Memory B cell (primary cell): ENCODE data around the gene CCDC122.

Experiments
- ATAC-seq: fragments of 150-1000 bp; cut with Tn5 transposase; 2 replicates; pipeline ENCODE4 v1.10.0; 2021; ENCODE audit warnings: low read depth, mild to moderate bottlenecking, moderate library complexity
- DNase-seq, 2 donors: peaks; one replicate each; pipeline ENCODE4 v3.0.0; 2022; ENCODE audit warnings: low spot score in 2 of 2
- H3K27ac Mint-ChIP-seq: one replicate; pipeline ENCODE4 v1.8.0; 2022; ENCODE audit warnings: mild to moderate bottlenecking, moderate library complexity, mixed read lengths
- H3K27me3 Mint-ChIP-seq: one replicate; pipeline ENCODE4 v1.8.0; 2022; ENCODE audit warnings: mixed read lengths
- H3K36me3 Mint-ChIP-seq: one replicate; pipeline ENCODE4 v1.8.0; 2022; ENCODE audit warnings: mild to moderate bottlenecking, mixed read lengths
- H3K4me1 Mint-ChIP-seq: one replicate; pipeline ENCODE4 v1.8.0; 2022; ENCODE audit warnings: mixed read lengths
- H3K4me3 Mint-ChIP-seq: one replicate; pipeline ENCODE4 v1.8.0; 2022; ENCODE audit warnings: mild to moderate bottlenecking, moderate library complexity, mixed read lengths
- H3K9me3 Mint-ChIP-seq: one replicate; pipeline ENCODE4 v1.8.0; 2022; ENCODE audit warnings: mixed read lengths

CCDC122 gene

DNA sequence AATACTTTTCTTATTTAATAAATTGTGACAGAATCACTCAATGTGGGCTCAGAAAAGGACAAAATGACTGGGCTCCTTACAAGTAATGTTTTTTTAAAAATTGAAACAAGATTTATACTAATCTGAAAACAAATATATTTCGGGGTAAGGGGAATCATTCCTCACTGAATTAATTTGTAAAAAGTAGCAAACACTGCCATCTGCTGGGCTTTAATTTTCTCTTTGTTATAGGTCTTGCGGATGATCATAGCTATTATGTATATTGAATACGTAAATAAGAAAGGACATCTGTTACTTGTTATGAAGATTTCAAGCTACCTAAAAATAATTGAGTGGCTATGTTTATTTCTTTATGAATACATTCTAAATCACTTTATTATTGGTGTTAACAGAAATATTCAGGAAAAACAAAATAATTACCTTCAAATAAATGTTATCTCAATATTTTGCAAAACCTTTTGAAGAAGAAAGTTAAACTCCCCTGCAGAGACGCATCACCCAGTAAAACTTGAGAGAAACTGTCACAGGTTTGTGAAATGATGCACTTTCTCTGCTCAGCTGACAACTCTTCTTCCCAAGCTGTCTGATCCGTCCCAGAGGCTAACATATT lies 75.0 kb downstream of the CCDC122 start:
- peak in 1 of 2 donors; percentile 41 for DNase-seq
- Mint-ChIP-seq H3K4me1 (peaks cover 2% of the 10 kb centered on the region), H3K27me3 (peaks cover 7% of the 10 kb centered on the region), H3K4me3 (no peak overlapping the region), H3K27ac (no peak overlapping the region), H3K9me3 (no peaks in the 10 kb centered on the region), H3K36me3 (no peaks in the 10 kb centered on the region)
- peak; percentile 63 for ATAC-seq

DNA sequence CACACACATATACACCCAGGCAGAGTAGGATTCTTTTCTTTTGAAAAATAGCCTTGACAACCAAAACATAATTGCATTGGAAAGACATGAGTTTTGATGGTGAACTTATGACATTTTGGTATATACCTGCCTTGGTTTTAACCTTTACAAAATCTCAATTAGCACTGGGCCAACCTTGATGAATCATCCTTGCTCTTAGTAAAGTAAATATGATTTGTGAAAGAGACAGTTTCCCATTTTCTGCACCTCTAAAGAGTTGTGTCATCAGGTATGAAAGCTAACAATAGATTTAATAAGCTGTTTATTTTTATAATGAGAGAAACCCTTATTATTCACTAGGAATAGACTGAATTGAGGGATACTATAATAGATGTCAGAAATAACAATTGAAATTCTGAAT lies 77.0 kb downstream of the CCDC122 start:
- no peaks in the 10 kb centered on the region for H3K36me3 Mint-ChIP-seq
- H3K9me3 Mint-ChIP-seq: no peaks in the 10 kb centered on the region
- peaks cover 2% of the 10 kb centered on the region for H3K4me1 Mint-ChIP-seq
- no peak for ATAC-seq
- H3K27me3 Mint-ChIP-seq: peaks cover 4% of the 10 kb centered on the region
- H3K4me3 Mint-ChIP-seq: no peak overlapping the region
- no peak for DNase-seq
- no peak overlapping the region for H3K27ac Mint-ChIP-seq

DNA sequence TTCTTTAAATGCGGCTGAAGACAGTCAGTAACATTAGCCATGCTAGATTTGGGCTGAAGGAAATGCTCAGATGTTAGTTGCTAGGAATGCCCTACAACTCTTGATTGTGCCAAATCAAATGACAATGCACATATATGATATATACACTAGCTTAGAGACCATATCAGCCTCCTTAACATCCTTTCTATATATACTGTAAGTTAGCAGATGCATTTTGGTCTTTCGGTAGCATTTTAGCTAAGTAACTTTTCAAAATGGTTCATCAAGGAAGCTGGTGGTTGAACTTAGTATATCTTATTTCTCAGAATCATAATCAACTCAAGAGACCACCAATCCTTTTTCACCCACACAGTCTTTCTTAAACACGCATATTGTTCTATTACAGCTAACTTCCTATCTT lies 78.7 kb downstream of the CCDC122 start:
- Mint-ChIP-seq H3K9me3 (no peaks in the 10 kb centered on the region), H3K36me3 (no peaks in the 10 kb centered on the region), H3K27me3 (peaks cover under 1% of the 10 kb centered on the region), H3K27ac (no peak overlapping the region), H3K4me3 (no peak overlapping the region), H3K4me1 (peaks cover 2% of the 10 kb centered on the region)
- DNase-seq: no peak
- no peak for ATAC-seq

DNA sequence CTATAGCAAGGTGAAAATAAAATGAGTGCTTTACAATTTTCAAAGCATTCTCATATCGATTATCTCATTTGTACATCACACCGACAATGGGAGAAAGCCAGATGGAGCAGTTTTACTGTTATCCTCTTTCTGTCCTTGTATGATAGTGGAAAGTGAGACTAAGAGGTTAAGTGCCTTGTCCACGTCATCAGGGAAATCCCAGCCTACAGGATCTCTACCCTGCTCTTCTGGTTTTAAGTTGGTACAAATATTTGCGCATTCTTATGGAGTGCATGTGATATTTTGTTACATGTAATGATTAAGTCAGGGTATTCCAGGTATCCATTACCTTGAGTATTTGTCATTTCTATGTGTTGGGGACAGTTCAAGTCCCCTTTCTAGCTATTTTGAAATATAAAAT lies 80.3 kb downstream of the CCDC122 start:
- Mint-ChIP-seq H3K9me3 (no peaks in the 10 kb centered on the region), H3K27ac (no peak overlapping the region), H3K4me3 (no peak overlapping the region), H3K36me3 (no peaks in the 10 kb centered on the region), H3K27me3 (peaks cover 2% of the 10 kb centered on the region), H3K4me1 (no peaks in the 10 kb centered on the region)
- DNase-seq (no peak), ATAC-seq (no peak)

- no peak for DNase-seq
- H3K9me3 Mint-ChIP-seq: no peaks in the 10 kb centered on the region
- H3K27ac Mint-ChIP-seq: no peak overlapping the region
- no peaks in the 10 kb centered on the region for H3K36me3 Mint-ChIP-seq
- H3K4me3 Mint-ChIP-seq: no peak overlapping the region
- H3K27me3 Mint-ChIP-seq: peaks cover 2% of the 10 kb centered on the region
- H3K4me1 Mint-ChIP-seq: no peaks in the 10 kb centered on the region
- ATAC-seq: no peak
Measured at GRCh38 chr13:43797869-43798268, 81.7 kb downstream of the CCDC122 start.

DNA sequence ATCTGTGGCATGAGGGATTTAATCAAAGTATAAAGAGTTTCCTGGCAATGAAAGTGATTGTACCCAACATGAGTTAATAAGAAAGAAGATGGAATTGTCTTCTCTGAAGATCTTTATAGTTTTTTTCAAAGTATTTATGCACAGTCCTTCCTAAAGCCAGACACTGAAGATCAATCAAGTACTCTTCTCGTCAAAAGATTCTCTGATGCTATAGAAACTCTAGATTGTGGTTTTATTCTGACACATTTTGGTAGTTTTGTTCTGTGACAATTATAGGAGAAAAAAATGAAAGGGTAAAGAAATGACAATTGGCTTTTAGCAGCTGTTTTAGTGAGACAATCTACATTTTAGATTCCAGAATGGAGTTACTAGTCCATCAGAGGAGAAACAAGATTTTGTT lies 82.4 kb downstream of the CCDC122 start:
- DNase-seq: no peak
- Mint-ChIP-seq H3K27me3 (peaks cover 4% of the 10 kb centered on the region), H3K36me3 (no peaks in the 10 kb centered on the region), H3K4me3 (no peak overlapping the region), H3K27ac (no peak overlapping the region), H3K9me3 (no peaks in the 10 kb centered on the region), H3K4me1 (no peaks in the 10 kb centered on the region)
- ATAC-seq: no peak

- Mint-ChIP-seq H3K36me3 (no peaks in the 10 kb centered on the region), H3K4me3 (no peak overlapping the region), H3K4me1 (no peaks in the 10 kb centered on the region), H3K27ac (no peak overlapping the region), H3K27me3 (peaks cover 7% of the 10 kb centered on the region), H3K9me3 (no peaks in the 10 kb centered on the region)
- ATAC-seq: no peak
- DNase-seq: no peak
Measured at GRCh38 chr13:43794416-43794815, 85.1 kb downstream of the CCDC122 start.

- ATAC-seq (no peak), DNase-seq (no peak)
- Mint-ChIP-seq H3K4me3 (no peak overlapping the region), H3K9me3 (no peaks in the 10 kb centered on the region), H3K27ac (no peak overlapping the region), H3K4me1 (peaks cover 2% of the 10 kb centered on the region), H3K36me3 (no peaks in the 10 kb centered on the region), H3K27me3 (peaks cover 7% of the 10 kb centered on the region)
Measured at GRCh38 chr13:43792076-43792881, 87.3 kb downstream of the CCDC122 start.

- Mint-ChIP-seq H3K36me3 (no peaks in the 10 kb centered on the region), H3K9me3 (no peaks in the 10 kb centered on the region), H3K4me3 (peak overlapping the region; percentile 34), H3K27me3 (peaks cover 12% of the 10 kb centered on the region), H3K4me1 (peaks cover 7% of the 10 kb centered on the region), H3K27ac (no peak overlapping the region)
- DNase-seq: no peak
- ATAC-seq: no peak
Measured at GRCh38 chr13:43787997-43788396, 91.5 kb downstream of the CCDC122 start.

DNA sequence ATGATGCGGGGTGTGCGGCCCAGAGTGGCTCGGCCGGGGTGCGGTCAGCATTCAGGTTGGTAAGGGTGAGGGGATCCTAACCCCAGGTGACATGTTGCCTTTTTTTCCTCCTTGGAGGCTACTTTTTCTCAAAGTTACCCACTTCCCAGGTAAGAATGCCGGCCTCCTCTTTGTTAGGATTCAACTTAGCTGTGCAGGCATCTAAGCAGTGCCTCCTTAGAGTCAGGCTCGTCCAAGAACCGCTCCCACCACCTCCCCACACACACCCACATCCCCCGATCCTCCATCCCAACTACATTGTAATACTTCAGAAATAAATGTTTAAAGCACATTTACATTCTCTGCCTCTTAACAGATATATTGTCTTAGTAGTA lies 92.0 kb downstream of the CCDC122 start:
- DNase-seq (no peak), ATAC-seq (no peak)
- no peak overlapping the region for H3K27ac Mint-ChIP-seq
- H3K4me1 Mint-ChIP-seq: peaks cover 7% of the 10 kb centered on the region
- H3K36me3 Mint-ChIP-seq: no peaks in the 10 kb centered on the region
- H3K9me3 Mint-ChIP-seq: no peaks in the 10 kb centered on the region
- H3K4me3 Mint-ChIP-seq: peak overlapping the region; percentile 34
- peaks cover 10% of the 10 kb centered on the region for H3K27me3 Mint-ChIP-seq

GRCh38 chr13:43786766-43787517 lies 92.6 kb downstream of the CCDC122 start, which contains the start of gene ENOX1:
Gene ENOX1 (minus strand): TSS chr13:43786972.
- H3K4me1 Mint-ChIP-seq: peaks cover 7% of the 10 kb centered on the region
- DNase-seq (peak; percentile 18 to 21), ATAC-seq (peak; percentile 48)
- no peaks in the 10 kb centered on the region for H3K9me3 Mint-ChIP-seq
- peak within 1 kb of the TSS; percentile 81 for H3K4me3 Mint-ChIP-seq
- H3K36me3 Mint-ChIP-seq: no peaks in the 10 kb centered on the region
- H3K27me3 Mint-ChIP-seq: peaks cover 10% of the 10 kb centered on the region
- H3K27ac Mint-ChIP-seq: peak within 1 kb of the TSS; percentile 62

DNA sequence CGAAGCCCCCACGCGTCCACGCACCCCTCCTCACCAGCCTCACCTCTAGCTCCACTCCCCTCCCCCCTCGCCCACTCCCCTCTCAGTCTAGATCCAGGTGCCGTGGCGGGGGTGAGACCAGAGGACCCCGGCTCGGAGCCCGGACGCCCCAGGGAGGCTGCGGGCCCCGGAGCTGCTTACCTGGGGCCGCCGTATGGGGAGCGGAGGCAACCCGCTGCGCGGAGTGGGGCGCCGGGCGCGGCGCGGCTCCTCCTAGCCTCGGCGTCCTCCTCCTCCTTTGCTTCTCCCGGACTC lies 93.1 kb downstream of the CCDC122 start:
- Mint-ChIP-seq H3K27ac (no peak overlapping the region), H3K4me1 (peaks cover 7% of the 10 kb centered on the region), H3K9me3 (no peaks in the 10 kb centered on the region), H3K36me3 (no peaks in the 10 kb centered on the region), H3K27me3 (peaks cover 10% of the 10 kb centered on the region), H3K4me3 (peak overlapping the region; percentile 73)
- ATAC-seq: peak; percentile 34
- DNase-seq: no peak
